ENCODE data around the gene TRPT1. TPM values are rescaled to one million over a fixed set of nuclear protein-coding genes. Genes with fewer than 3 reads are reported as not detected.

Gene TRPT1
- polyA plus RNA-seq, 4 donors = 46.5 to 115 (median 68.0) TPM

- DNase-seq (peak; percentile 50 to 54), FAIRE-seq (no peak)
- WGBS, 3 donors = 40 to 71% (median 60%) methylated on average over 25 to 30 of the region's 30 CpGs
- H3K27me3 ChIP-seq (ENCODE audit: control insufficient read depth in 3 of 3, insufficient read depth in 3 of 3, low read length in 3 of 3) = no peaks in the 10 kb centered on the region
- peak overlapping the region; percentile 43 to 61 (median 51) for H3K4me3 ChIP-seq (ENCODE audit: low read depth in 1 of 3, low read length in 3 of 3)
- peaks cover 2 to 96% (median 8%) of the 10 kb centered on the region in 3 donors for H3K36me3 ChIP-seq (ENCODE audit: control insufficient read depth in 3 of 3, insufficient read depth in 2 of 3, low read depth in 1 of 3, low read length in 3 of 3)
- no peaks in the 10 kb centered on the region for H3K9me3 ChIP-seq (ENCODE audit: control insufficient read depth in 2 of 2, insufficient read depth in 1 of 2, low read depth in 1 of 2, low read length in 1 of 2)
- peak overlapping the region; percentile 71 to 82 (median 82) for H3K27ac ChIP-seq (ENCODE audit: low read depth in 1 of 3, low read length in 2 of 3)
- peaks cover 0 to 38% (median 0%) of the 10 kb centered on the region in 3 donors for H3K4me1 ChIP-seq (ENCODE audit: control insufficient read depth in 3 of 3, insufficient read depth in 2 of 3, low read depth in 1 of 3, low read length in 2 of 3)
Observed at GRCh38 chr11:64207256-64208085, 18.5 kb downstream of the TRPT1 start.

GRCh38 chr11:64206457-64207255, 19.3 kb downstream of the TRPT1 start, which contains the start of gene FERMT3:
FERMT3 (plus strand) TSS chr11:64206721; CDS start chr11:64207365, 644 bp downstream.
- Histone ChIP-seq H3K36me3 (ENCODE audit: control insufficient read depth in 3 of 3, insufficient read depth in 2 of 3, low read depth in 1 of 3, low read length in 3 of 3) (peaks cover 2 to 95% (median 9%) of the 10 kb centered on the region in 3 donors), H3K27me3 (ENCODE audit: control insufficient read depth in 3 of 3, insufficient read depth in 3 of 3, low read length in 3 of 3) (no peaks in the 10 kb centered on the region), H3K4me1 (ENCODE audit: control insufficient read depth in 3 of 3, insufficient read depth in 2 of 3, low read depth in 1 of 3, low read length in 2 of 3) (peaks cover 0 to 38% (median 0%) of the 10 kb centered on the region in 3 donors), H3K27ac (ENCODE audit: low read depth in 1 of 3, low read length in 2 of 3) (peak within 1 kb of the TSS; percentile 71 to 82 (median 82)), H3K4me3 (ENCODE audit: low read depth in 1 of 3, low read length in 3 of 3) (peak within 1 kb of the TSS; percentile 43 to 61 (median 51)), H3K9me3 (ENCODE audit: control insufficient read depth in 2 of 2, insufficient read depth in 1 of 2, low read depth in 1 of 2, low read length in 1 of 2) (no peaks in the 10 kb centered on the region)
- 27 to 48% (median 27%) methylated on average over 26 to 27 of the region's 27 CpGs for WGBS, 3 donors
- DNase-seq (peak; percentile 89 to 93), FAIRE-seq (no peak)

- Histone ChIP-seq H3K27ac (ENCODE audit: low read depth in 1 of 3, low read length in 2 of 3) (peak overlapping the region in 1 of 3 donors; percentile 4), H3K4me1 (ENCODE audit: control insufficient read depth in 3 of 3, insufficient read depth in 2 of 3, low read depth in 1 of 3, low read length in 2 of 3) (peaks cover 0 to 38% (median 0%) of the 10 kb centered on the region in 3 donors), H3K36me3 (ENCODE audit: control insufficient read depth in 3 of 3, insufficient read depth in 2 of 3, low read depth in 1 of 3, low read length in 3 of 3) (peaks cover 5 to 95% (median 15%) of the 10 kb centered on the region in 3 donors), H3K9me3 (ENCODE audit: control insufficient read depth in 2 of 2, insufficient read depth in 1 of 2, low read depth in 1 of 2, low read length in 1 of 2) (no peaks in the 10 kb centered on the region), H3K27me3 (ENCODE audit: control insufficient read depth in 3 of 3, insufficient read depth in 3 of 3, low read length in 3 of 3) (no peaks in the 10 kb centered on the region), H3K4me3 (ENCODE audit: low read depth in 1 of 3, low read length in 3 of 3) (no peak overlapping the region)
- 16 to 34% (median 27%) methylated on average over 7 of the region's 7 CpGs for WGBS, 3 donors
- FAIRE-seq = no peak
- DNase-seq = peak; percentile 92 to 93
Observed at GRCh38 chr11:64204464-64204989, 21.5 kb downstream of the TRPT1 start.

GRCh38 chr11:64204080-64204440, 21.9 kb downstream of the TRPT1 start:
- peaks cover 0 to 38% (median 0%) of the 10 kb centered on the region in 3 donors for H3K4me1 ChIP-seq (ENCODE audit: control insufficient read depth in 3 of 3, insufficient read depth in 2 of 3, low read depth in 1 of 3, low read length in 2 of 3)
- H3K27me3 ChIP-seq (ENCODE audit: control insufficient read depth in 3 of 3, insufficient read depth in 3 of 3, low read length in 3 of 3) = no peaks in the 10 kb centered on the region
- H3K36me3 ChIP-seq (ENCODE audit: control insufficient read depth in 3 of 3, insufficient read depth in 2 of 3, low read depth in 1 of 3, low read length in 3 of 3) = peaks cover 5 to 94% (median 15%) of the 10 kb centered on the region in 3 donors
- 81 to 83% (median 81%) methylated on average over 14 to 16 of the region's 16 CpGs for WGBS, 3 donors
- H3K4me3 ChIP-seq (ENCODE audit: low read depth in 1 of 3, low read length in 3 of 3) = no peak overlapping the region
- no peak for DNase-seq
- H3K9me3 ChIP-seq (ENCODE audit: control insufficient read depth in 2 of 2, insufficient read depth in 1 of 2, low read depth in 1 of 2, low read length in 1 of 2) = no peaks in the 10 kb centered on the region
- H3K27ac ChIP-seq (ENCODE audit: low read depth in 1 of 3, low read length in 2 of 3) = no peak overlapping the region
- no peak for FAIRE-seq

GRCh38 chr11:64203421-64204079, 22.4 kb downstream of the TRPT1 start:
- 90 to 92% (median 91%) methylated on average over 27 of the region's 27 CpGs for WGBS, 3 donors
- FAIRE-seq (no peak), DNase-seq (no peak)
- Histone ChIP-seq H3K4me1 (ENCODE audit: control insufficient read depth in 3 of 3, insufficient read depth in 2 of 3, low read depth in 1 of 3, low read length in 2 of 3) (peaks cover 0 to 38% (median 0%) of the 10 kb centered on the region in 3 donors), H3K27me3 (ENCODE audit: control insufficient read depth in 3 of 3, insufficient read depth in 3 of 3, low read length in 3 of 3) (no peaks in the 10 kb centered on the region), H3K27ac (ENCODE audit: low read depth in 1 of 3, low read length in 2 of 3) (no peak overlapping the region), H3K36me3 (ENCODE audit: control insufficient read depth in 3 of 3, insufficient read depth in 2 of 3, low read depth in 1 of 3, low read length in 3 of 3) (peaks cover 5 to 93% (median 15%) of the 10 kb centered on the region in 3 donors), H3K9me3 (ENCODE audit: control insufficient read depth in 2 of 2, insufficient read depth in 1 of 2, low read depth in 1 of 2, low read length in 1 of 2) (no peaks in the 10 kb centered on the region), H3K4me3 (ENCODE audit: low read depth in 1 of 3, low read length in 3 of 3) (no peak overlapping the region)

- no peak for DNase-seq
- Histone ChIP-seq H3K4me3 (ENCODE audit: low read depth in 1 of 3, low read length in 3 of 3) (no peak overlapping the region), H3K27ac (ENCODE audit: low read depth in 1 of 3, low read length in 2 of 3) (no peak overlapping the region), H3K9me3 (ENCODE audit: control insufficient read depth in 2 of 2, insufficient read depth in 1 of 2, low read depth in 1 of 2, low read length in 1 of 2) (no peaks in the 10 kb centered on the region), H3K4me1 (ENCODE audit: control insufficient read depth in 3 of 3, insufficient read depth in 2 of 3, low read depth in 1 of 3, low read length in 2 of 3) (peaks cover 0 to 35% (median 0%) of the 10 kb centered on the region in 3 donors), H3K36me3 (ENCODE audit: control insufficient read depth in 3 of 3, insufficient read depth in 2 of 3, low read depth in 1 of 3, low read length in 3 of 3) (peaks cover 5 to 93% (median 18%) of the 10 kb centered on the region in 3 donors), H3K27me3 (ENCODE audit: control insufficient read depth in 3 of 3, insufficient read depth in 3 of 3, low read length in 3 of 3) (no peaks in the 10 kb centered on the region)
- FAIRE-seq = no peak
- 96 to 98% (median 96%) methylated on average over 9 of the region's 9 CpGs for WGBS, 3 donors
Observed at GRCh38 chr11:64202992-64203391, 23.0 kb downstream of the TRPT1 start.

GRCh38 chr11:64201543-64201942, 24.4 kb downstream of the TRPT1 start:
- H3K36me3 ChIP-seq (ENCODE audit: control insufficient read depth in 3 of 3, insufficient read depth in 2 of 3, low read depth in 1 of 3, low read length in 3 of 3) = peaks cover 11 to 91% (median 26%) of the 10 kb centered on the region in 3 donors
- H3K27me3 ChIP-seq (ENCODE audit: control insufficient read depth in 3 of 3, insufficient read depth in 3 of 3, low read length in 3 of 3) = no peaks in the 10 kb centered on the region
- peaks cover 0 to 22% (median 0%) of the 10 kb centered on the region in 3 donors for H3K4me1 ChIP-seq (ENCODE audit: control insufficient read depth in 3 of 3, insufficient read depth in 2 of 3, low read depth in 1 of 3, low read length in 2 of 3)
- no peaks in the 10 kb centered on the region for H3K9me3 ChIP-seq (ENCODE audit: control insufficient read depth in 2 of 2, insufficient read depth in 1 of 2, low read depth in 1 of 2, low read length in 1 of 2)
- 73 to 82% (median 79%) methylated on average over 3 of the region's 3 CpGs for WGBS, 3 donors
- no peak overlapping the region for H3K27ac ChIP-seq (ENCODE audit: low read depth in 1 of 3, low read length in 2 of 3)
- DNase-seq (no peak), FAIRE-seq (no peak)
- H3K4me3 ChIP-seq (ENCODE audit: low read depth in 1 of 3, low read length in 3 of 3) = no peak overlapping the region

All from small intestine (tissue), 7 donors.